ENCODE measurements around the gene SPATA22. TPM values are rescaled to one million over a fixed set of nuclear protein-coding genes. Genes with fewer than 3 reads are reported as not detected.
"Not testable (repeated sequence)": the region's sequence is repeated elsewhere in the genome, so short reads cannot be mapped to it uniquely, and the experiment has no call there.

The SPATA22 gene
- total RNA-seq, 1 experiment from 2014 or later, result not detected

- DNase-seq (ENCODE audit: low read depth, low spot score), result no peak
Observed at GRCh38 chr17:3401786-3402185, 69.8 kb downstream of the SPATA22 start.

DNA sequence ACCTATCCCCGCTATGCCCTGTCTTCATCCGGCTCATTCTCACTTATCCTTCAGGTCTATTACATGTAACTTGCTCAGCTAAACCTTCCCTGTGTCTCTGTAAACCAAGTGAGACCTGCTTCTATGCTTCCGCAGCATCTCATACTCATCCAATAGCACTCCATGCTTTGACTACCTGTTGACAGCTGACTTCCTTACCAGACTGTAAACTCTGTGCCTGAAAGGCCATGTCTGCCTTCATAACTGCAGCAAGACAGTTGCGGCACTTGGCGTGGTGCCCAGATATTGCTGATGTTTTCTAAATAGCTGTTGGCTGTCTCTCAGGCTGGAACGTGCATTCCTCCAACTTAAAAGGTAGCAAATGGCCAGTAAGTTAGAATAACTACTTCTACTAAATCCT is 71.6 kb downstream of the SPATA22 start:
- DNase-seq (ENCODE audit: low read depth, low spot score), result no peak
- in situ Hi-C loops (cut with HindIII; ENCODE audit: low pct_unique_long_range_greater_than_20kb, low sequenced_read_pairs), result no loop called here

More at GRCh38 chr17:3401786-3402185, 69.8 kb downstream of the SPATA22 start:
- in situ Hi-C loops (cut with HindIII; ENCODE audit: low pct_unique_long_range_greater_than_20kb, low sequenced_read_pairs), result no loop called here

- in situ Hi-C loops (cut with HindIII; ENCODE audit: low pct_unique_long_range_greater_than_20kb, low sequenced_read_pairs), result no loop called here
- no peak for DNase-seq (ENCODE audit: low read depth, low spot score)
Observed at GRCh38 chr17:3398310-3398709, 73.3 kb downstream of the SPATA22 start, which contains the start of gene OR1E1. TSS of gene OR1E1 (minus strand) at chr17:3398410. CDS start at chr17:3398410, 0 bp downstream.

DNA sequence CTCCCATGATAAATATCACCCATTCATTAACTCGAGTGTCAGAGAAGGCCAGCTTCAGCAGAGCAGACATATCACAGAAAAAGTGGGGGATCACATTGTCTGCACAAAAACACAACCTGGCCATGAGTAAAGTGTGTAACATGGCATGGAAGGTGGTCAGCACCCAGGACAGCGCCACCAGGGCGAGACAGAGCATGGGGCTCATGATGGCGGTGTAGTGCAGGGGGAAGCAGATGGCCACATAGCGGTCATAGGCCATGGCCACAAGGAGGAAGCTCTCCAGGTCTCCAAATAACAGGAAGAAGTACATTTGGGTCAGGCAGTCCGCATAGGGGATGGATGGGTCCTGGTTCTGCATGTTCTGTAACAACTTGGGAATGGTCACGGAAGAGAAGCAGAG is 73.8 kb downstream of the SPATA22 start:
- in situ Hi-C loops (cut with HindIII; ENCODE audit: low pct_unique_long_range_greater_than_20kb, low sequenced_read_pairs); DNase-seq (ENCODE audit: low read depth, low spot score): not testable (repeated sequence)

Other genes with a start within 250 kb of the SPATA22 start
- not detected in 2 replicates for gene OR3A1, start 173.5 kb downstream of the SPATA22 start, total RNA-seq (2014; rRNA removed; shearing (Covaris generic))
- not detected in 2 replicates for gene OR3A2, start 85.5 kb downstream of the SPATA22 start, total RNA-seq (2014; rRNA removed; shearing (Covaris generic))
- not detected in 2 replicates for gene OR1E1, start 73.4 kb downstream of the SPATA22 start, total RNA-seq (2014; rRNA removed; shearing (Covaris generic))
- not detected in 2 replicates for gene OR3A3, start 60.4 kb downstream of the SPATA22 start, total RNA-seq (2014; rRNA removed; shearing (Covaris generic))
- gene OR1E2, start 38.0 kb downstream of the SPATA22 start, total RNA-seq (2014; rRNA removed; shearing (Covaris generic)), result not detected in 2 replicates
- 0.59 and 1.8 TPM in 2 replicates for gene ASPA, start 4.2 kb upstream of the SPATA22 start, total RNA-seq (2014; rRNA removed; shearing (Covaris generic))
- gene TRPV3, start 86.0 kb upstream of the SPATA22 start, total RNA-seq (2014; rRNA removed; shearing (Covaris generic)), result 0.53 TPM in 1 of 2 replicates, not detected in the other
- gene TRPV1, start 137.6 kb upstream of the SPATA22 start, total RNA-seq (2014; rRNA removed; shearing (Covaris generic)), result 0.50 and 1.1 TPM in 2 replicates
- 20.8 and 21.8 TPM in 2 replicates for gene SHPK, start 164.4 kb upstream of the SPATA22 start, total RNA-seq (2014; rRNA removed; shearing (Covaris generic))
- gene CTNS, start 164.9 kb upstream of the SPATA22 start, total RNA-seq (2014; rRNA removed; shearing (Covaris generic)), result 44.0 and 46.7 TPM in 2 replicates
- gene TAX1BP3, start 196.8 kb upstream of the SPATA22 start, total RNA-seq (2014; rRNA removed; shearing (Covaris generic)), result 49.9 and 50.4 TPM in 2 replicates
- gene EMC6, start 197.0 kb upstream of the SPATA22 start, total RNA-seq (2014; rRNA removed; shearing (Covaris generic)), result 23.3 and 37.3 TPM in 2 replicates
- 2.4 and 3.0 TPM in 2 replicates for gene P2RX5, start 224.3 kb upstream of the SPATA22 start, total RNA-seq (2014; rRNA removed; shearing (Covaris generic))